Measurements from ENCODE around the gene ZNF106.

The ZNF106 gene

GRCh38 chr15:42405863-42406482, 85.0 kb downstream of the ZNF106 start:
- no peak for DNase-seq (ENCODE audit: low read depth in 2 of 2)

- DNase-seq (ENCODE audit: low read depth in 2 of 2) = no peak
Observed at GRCh38 chr15:42404461-42405235, 86.3 kb downstream of the ZNF106 start.

- DNase-seq (ENCODE audit: low read depth in 2 of 2) = no peak
Observed at GRCh38 chr15:42403389-42403788, 87.6 kb downstream of the ZNF106 start.

GRCh38 chr15:42402455-42403205, 88.3 kb downstream of the ZNF106 start:
- no peak for DNase-seq (ENCODE audit: low read depth in 2 of 2)

GRCh38 chr15:42401544-42402454, 89.1 kb downstream of the ZNF106 start:
- no peak for DNase-seq (ENCODE audit: low read depth in 2 of 2)

- DNase-seq (ENCODE audit: low read depth in 2 of 2) = no peak
Observed at GRCh38 chr15:42395838-42396237, 95.1 kb downstream of the ZNF106 start.

- no peak for DNase-seq (ENCODE audit: low read depth in 2 of 2)
Observed at GRCh38 chr15:42394106-42394505, 96.8 kb downstream of the ZNF106 start.

- no peak for DNase-seq (ENCODE audit: low read depth in 2 of 2)
Observed at GRCh38 chr15:42392309-42393024, 98.5 kb downstream of the ZNF106 start.

GRCh38 chr15:42387603-42388002, 103.3 kb downstream of the ZNF106 start:
- DNase-seq (ENCODE audit: low read depth in 2 of 2) = no peak

GRCh38 chr15:42385980-42386700, 104.8 kb downstream of the ZNF106 start:
- no peak for DNase-seq (ENCODE audit: low read depth in 2 of 2)

GRCh38 chr15:42385206-42385979, 105.5 kb downstream of the ZNF106 start:
- DNase-seq (ENCODE audit: low read depth in 2 of 2) = no peak

GRCh38 chr15:42384597-42384996, 106.3 kb downstream of the ZNF106 start:
- no peak for DNase-seq (ENCODE audit: low read depth in 2 of 2)

- no peak for DNase-seq (ENCODE audit: low read depth in 2 of 2)
Observed at GRCh38 chr15:42378011-42378410, 112.9 kb downstream of the ZNF106 start.

- DNase-seq (ENCODE audit: low read depth in 2 of 2) = no peak
Observed at GRCh38 chr15:42375941-42376340, 115.0 kb downstream of the ZNF106 start.

- no peak for DNase-seq (ENCODE audit: low read depth in 2 of 2)
Observed at GRCh38 chr15:42375252-42375651, 115.7 kb downstream of the ZNF106 start.

- no peak for DNase-seq (ENCODE audit: low read depth in 2 of 2)
Observed at GRCh38 chr15:42374810-42375209, 116.1 kb downstream of the ZNF106 start.

GRCh38 chr15:42373936-42374335, 117.0 kb downstream of the ZNF106 start:
- DNase-seq (ENCODE audit: low read depth in 2 of 2) = no peak

GRCh38 chr15:42373274-42373673, 117.7 kb downstream of the ZNF106 start:
- no peak for DNase-seq (ENCODE audit: low read depth in 2 of 2)

- no peak for DNase-seq (ENCODE audit: low read depth in 2 of 2)
Observed at GRCh38 chr15:42371096-42371495, 119.8 kb downstream of the ZNF106 start.

- DNase-seq (ENCODE audit: low read depth in 2 of 2) = no peak
Observed at GRCh38 chr15:42368096-42368495, 122.8 kb downstream of the ZNF106 start.

Data from stimulated activated CD8-positive, alpha-beta memory T cell treated with anti-CD3 and anti-CD28 coated beads, Interleukin-15, amount 100 ng/mL, for 48 hours (primary cell).